H1 (cell line): ENCODE results near the gene KCNN4. TPM values are rescaled to one million over a fixed set of nuclear protein-coding genes. Genes with fewer than 3 reads are reported as not detected.

Experiments used
- CTCF ChIA-PET: fragments of 300-600 bp; sonication (Branson Sonifier 250); formaldehyde crosslinking; loops from one replicate; lab custom pipeline; 2021; ENCODE audit not compliant: partially characterized antibody; lab: Charles Lee
- POLR2A ChIA-PET: fragments of 300-600 bp; sonication (Branson Sonifier 250); formaldehyde crosslinking; loops from one replicate; lab custom pipeline; 2021; ENCODE audit warnings: inconsistent platforms; ENCODE audit not compliant: partially characterized antibody; lab: Charles Lee
- DNase-seq, 2 experiments: peaks; one replicate each; pipeline versions ENCODE4 v3.0.0 to v3.0.0-alpha.2; 2010 to 2022; ENCODE audit warnings: low spot score in 2 of 2, low read depth in 1 of 2, mixed read lengths in 1 of 2
- FAIRE-seq: peaks from 2 replicates; lab custom pipeline; 2011; peaks lifted over from hg19 to GRCh38; lab: Jason Lieb, UNC
- H2AFZ ChIP-seq: 2 replicates; pipeline ENCODE4 v1.8.1; 2012; ENCODE audit warnings: low read length, inconsistent platforms
- H2AK5ac ChIP-seq: 2 replicates; pipeline ENCODE4 v1.6.1; 2013; ENCODE audit warnings: low read depth, low read length
- H2BK120ac ChIP-seq: replicated peaks from 2 replicates; pipeline ENCODE3; 2013; ENCODE audit warnings: low read depth, low read length, inconsistent platforms
- H2BK12ac ChIP-seq: 2 replicates; pipeline ENCODE4 v1.6.1; 2013; ENCODE audit warnings: low read depth, low read length
- H2BK15ac ChIP-seq: 2 replicates; pipeline ENCODE4 v1.6.1; 2013; ENCODE audit warnings: low read length
- H2BK20ac ChIP-seq: 2 replicates; pipeline ENCODE4 v1.6.1; 2013; ENCODE audit warnings: low read length
- H2BK5ac ChIP-seq: 2 replicates; pipeline ENCODE4 v1.6.1; 2013; ENCODE audit warnings: low read depth, low read length
- H3K14ac ChIP-seq: 2 replicates; pipeline ENCODE4 v1.6.1; 2013; ENCODE audit warnings: inconsistent platforms; ENCODE audit not compliant: insufficient read length
- H3K18ac ChIP-seq: 2 replicates; pipeline ENCODE4 v1.6.1; 2013; ENCODE audit warnings: low read length; ENCODE audit errors: extremely low read depth
- H3K23ac ChIP-seq: 2 replicates; pipeline ENCODE4 v1.6.1; 2013; ENCODE audit warnings: inconsistent platforms; ENCODE audit not compliant: insufficient read length
- H3K23me2 ChIP-seq: 2 replicates; pipeline ENCODE4 v1.6.1; 2013; ENCODE audit warnings: low read depth, low read length
- H3K27ac ChIP-seq: 2 replicates; pipeline ENCODE4 v1.6.1; 2011; ENCODE audit warnings: low read depth, low read length, inconsistent platforms
- H3K27me3 ChIP-seq, 4 experiments: replicated peaks in 1 of 4; 1 replicate in 1 of 4; 2 replicates in 3 of 4; pipeline versions ENCODE4 v1.6.1 to v1.8.1; 2011 to 2013; ENCODE audit warnings: low read length in 3 of 4, mild to moderate bottlenecking in 3 of 4, inconsistent platforms in 2 of 4, mixed read lengths in 2 of 4, moderate library complexity in 1 of 4; ENCODE audit not compliant: control insufficient read depth in 3 of 4, insufficient read depth in 3 of 4; ENCODE audit errors: extremely low read depth in 1 of 4
- H3K36me3 ChIP-seq, 4 experiments: 2 replicates each; pipeline versions ENCODE4 v1.6.1 to v1.8.1; 2011 to 2013; ENCODE audit warnings: mild to moderate bottlenecking in 4 of 4, low read length in 3 of 4, moderate library complexity in 2 of 4, control low read depth in 1 of 4, inconsistent platforms in 1 of 4; ENCODE audit not compliant: insufficient read depth in 4 of 4, control insufficient read depth in 2 of 4
- H3K4ac ChIP-seq: replicated peaks from 2 replicates; pipeline ENCODE3; 2013; ENCODE audit warnings: low read length, low read depth, mixed read lengths, inconsistent platforms; ENCODE audit not compliant: insufficient read length
- H3K4me1 ChIP-seq, 4 experiments: replicated peaks in 1 of 4; 1 replicate in 1 of 4; 2 replicates in 3 of 4; pipeline versions ENCODE4 v1.6.1 to v1.8.1; 2011 to 2013; ENCODE audit warnings: low read length in 3 of 4, inconsistent platforms in 2 of 4, mixed read lengths in 1 of 4; ENCODE audit not compliant: insufficient read depth in 4 of 4, control insufficient read depth in 3 of 4
- H3K4me2 ChIP-seq, 2 experiments: 2 replicates each; pipeline versions ENCODE4 v1.6.1 to v1.8.1; 2011 to 2013; ENCODE audit warnings: low read depth in 2 of 2, low read length in 2 of 2, control low read depth in 1 of 2, inconsistent platforms in 1 of 2, mild to moderate bottlenecking in 1 of 2; ENCODE audit not compliant: insufficient read depth in 1 of 2
- H3K4me3 ChIP-seq, 4 experiments: fragments of 200-600, 300-600 bp in 1 of 4; sonication (generic), shearing (Covaris generic), sonication (Bioruptor Twin) in 1 of 4; 2 replicates each; pipeline versions ENCODE4 v1.5.1 to v1.8.1; 2011 to 2016; ENCODE audit warnings: low read length in 4 of 4, low read depth in 3 of 4, control low read depth in 2 of 4, inconsistent platforms in 2 of 4, mild to moderate bottlenecking in 2 of 4, mixed read lengths in 1 of 4, moderate library complexity in 1 of 4; ENCODE audit not compliant: insufficient read depth in 2 of 4; ENCODE audit errors: extremely low read depth in 1 of 4
- H3K56ac ChIP-seq: replicated peaks from 2 replicates; pipeline ENCODE3; 2013; ENCODE audit warnings: low read depth, mild to moderate bottlenecking, mixed read lengths, low read length, inconsistent platforms; ENCODE audit not compliant: insufficient read length
- H3K79me1 ChIP-seq: 2 replicates; pipeline ENCODE4 v1.6.1; 2013; ENCODE audit warnings: low read depth, low read length, control low read depth
- H3K79me2 ChIP-seq, 2 experiments: 2 replicates each; pipeline versions ENCODE4 v1.6.1 to v1.8.1; 2012 to 2013; ENCODE audit warnings: low read length in 2 of 2, mild to moderate bottlenecking in 2 of 2, inconsistent platforms in 1 of 2; ENCODE audit not compliant: insufficient read depth in 2 of 2, control insufficient read depth in 1 of 2
- H3K9ac ChIP-seq, 4 experiments: replicated peaks in 1 of 4; 1 replicate in 1 of 4; 2 replicates in 3 of 4; pipeline versions ENCODE4 v1.6.1 to v1.8.1; 2011 to 2013; ENCODE audit warnings: low read depth in 3 of 4, low read length in 3 of 4, control low read depth in 2 of 4, mild to moderate bottlenecking in 2 of 4, moderate library complexity in 2 of 4, inconsistent platforms in 1 of 4; ENCODE audit errors: extremely low read depth in 1 of 4
- H3K9me3 ChIP-seq, 2 experiments: 2 replicates each; pipeline versions ENCODE4 v1.6.1 to v1.8.1; 2012 to 2013; ENCODE audit warnings: mild to moderate bottlenecking in 2 of 2, moderate library complexity in 2 of 2, control low read depth in 1 of 2, inconsistent platforms in 1 of 2, low read depth in 1 of 2, low read length in 1 of 2, mixed read lengths in 1 of 2; ENCODE audit not compliant: insufficient read depth in 2 of 2
- H4K20me1 ChIP-seq, 2 experiments: replicated peaks in 1 of 2; 2 replicates each; pipeline versions ENCODE3 to v1.8.1; 2011 to 2013; ENCODE audit warnings: inconsistent platforms in 2 of 2, low read length in 2 of 2, mild to moderate bottlenecking in 1 of 2; ENCODE audit not compliant: insufficient read depth in 2 of 2, control insufficient read depth in 1 of 2
- H4K5ac ChIP-seq: 2 replicates; pipeline ENCODE4 v1.6.1; 2013; ENCODE audit warnings: low read length, low read depth, mixed read lengths, inconsistent platforms; ENCODE audit not compliant: insufficient read length
- H4K8ac ChIP-seq: 2 replicates; pipeline ENCODE4 v1.8.0; 2013; ENCODE audit warnings: mild to moderate bottlenecking, moderate library complexity, low read length, inconsistent platforms; ENCODE audit not compliant: insufficient read depth; ENCODE audit errors: extremely low read depth
- H4K91ac ChIP-seq: replicated peaks from 2 replicates; pipeline ENCODE3; 2013; ENCODE audit warnings: low read length, mixed read lengths, inconsistent platforms; ENCODE audit not compliant: insufficient read length
- ATF2 ChIP-seq: IDR thresholded peaks from 2 replicates; pipeline ENCODE4 v1.6.1; 2012; ENCODE audit warnings: low read length, inconsistent platforms
- BCL11A ChIP-seq, 2 experiments: IDR thresholded peaks; one replicate each; pipeline ENCODE4 v1.6.1; 2011; ENCODE audit warnings: low read depth in 2 of 2, low read length in 2 of 2, mild to moderate bottlenecking in 2 of 2
- EP300 ChIP-seq, 2 experiments: IDR thresholded peaks; 1 replicate in 1 of 2; 2 replicates in 1 of 2; pipeline ENCODE4 v1.6.1; 2011 to 2012; ENCODE audit warnings: low read depth in 2 of 2, low read length in 2 of 2, mild to moderate bottlenecking in 2 of 2, borderline replicate concordance in 1 of 2, inconsistent platforms in 1 of 2, moderate library complexity in 1 of 2
- EZH2 ChIP-seq: fragments of 200-600 bp; sonication (generic); IDR thresholded peaks from 2 replicates; pipeline ENCODE4 v1.7.1; 2012; ENCODE audit warnings: low read depth, mild to moderate bottlenecking, moderate library complexity, low read length, inconsistent platforms; ENCODE audit not compliant: severe bottlenecking
- GABPA ChIP-seq: IDR thresholded peaks from 2 replicates; pipeline ENCODE4 v1.6.1; 2011; ENCODE audit warnings: mild to moderate bottlenecking, low read length, moderate library complexity, borderline replicate concordance; ENCODE audit not compliant: insufficient read depth
- HDAC6 ChIP-seq: IDR thresholded peaks from one replicate; pipeline ENCODE4 v1.7.1; 2012; ENCODE audit warnings: low read depth, mild to moderate bottlenecking, inconsistent platforms, low read length, moderate library complexity
- MAFK ChIP-seq: IDR thresholded peaks from 2 replicates; pipeline ENCODE4 v1.6.1; 2012; ENCODE audit warnings: low read depth, mild to moderate bottlenecking, improper control_type of control experiment, low read length
- RAD21 ChIP-seq, 2 experiments: IDR thresholded peaks in 1 of 2; conservative IDR thresholded peaks in 1 of 2; 2 replicates each; pipeline ENCODE4 v1.6.1; 2011; ENCODE audit warnings: low read depth in 2 of 2, low read length in 2 of 2, improper control_type of control experiment in 1 of 2, inconsistent platforms in 1 of 2, mild to moderate bottlenecking in 1 of 2, moderate library complexity in 1 of 2
- RNF2 ChIP-seq: fragments of 200-900, 300-1000 bp; sonication (generic); IDR thresholded peaks from 2 replicates; pipeline ENCODE4 v1.7.1; 2016; ENCODE audit warnings: borderline replicate concordance, low read depth, mild to moderate bottlenecking, antibody characterized with exemption, low read length; ENCODE audit not compliant: poor library complexity, severe bottlenecking; ENCODE audit errors: missing control alignments
- USF2 ChIP-seq: IDR thresholded peaks from 2 replicates; pipeline ENCODE4 v1.6.1; 2011; ENCODE audit warnings: low read length, improper control_type of control experiment
- YY1 ChIP-seq: IDR thresholded peaks from 2 replicates; pipeline ENCODE4 v1.6.1; 2011; ENCODE audit warnings: low read depth, mild to moderate bottlenecking, low read length
- polyA plus RNA-seq, 7 experiments: library from polyadenylated mRNA; depleted of rRNA in 3 of 7; stranded (reverse) in 5 of 7; unstranded in 2 of 7; fragments of >200 nt in 5 of 7; fragments of 200-250 nt in 2 of 7; gene quantifications; 1 replicate in 5 of 7; 2 replicates in 1 of 7; 4 replicates in 1 of 7; pipeline versions ENCODE4 v1.2.1 to v1.2.3, GENCODE V29; 2011 to 2013; ENCODE audit warnings: missing spikeins in 2 of 7, mixed read lengths in 2 of 7
- total RNA-seq: library from RNA; stranded (reverse); fragmentation: NEBNext Ultra II Directional; extraction: Animal tissue kit (Norgen Biotek cat#: 25700); gene quantifications from 2 replicates; pipeline ENCODE4 v1.2.1, GENCODE V29; 2021

The KCNN4 gene
- total and polyA plus RNA-seq, 2 of the 8 experiments (the other 6 are each of a cell fraction or from before 2014, with no cell fraction given): 0.78 to 1.5 TPM

GRCh38 chr19:43807651-43808050, 26.9 kb upstream of the KCNN4 start:
- Histone ChIP-seq H4K5ac (no peak overlapping the region), H3K4me3 (no peak overlapping the region), H4K8ac (no peak overlapping the region), H2BK5ac (no peak overlapping the region), H3K36me3 (no peaks in the 10 kb centered on the region), H2BK12ac (no peak overlapping the region), H2BK120ac (no peak overlapping the region), H3K4me1 (no peaks in the 10 kb centered on the region; a peak in 1 of 7 replicates), H2BK15ac (no peak overlapping the region), H3K56ac (no peak overlapping the region), H3K79me1 (no peaks in the 10 kb centered on the region), H3K14ac (no peak overlapping the region), H3K4me2 (no peak overlapping the region), H2AK5ac (no peak overlapping the region), H3K79me2 (no peaks in the 10 kb centered on the region), H2AFZ (no peak overlapping the region), H3K27me3 (no peaks in the 10 kb centered on the region; a peak in 1 of 7 replicates), H2BK20ac (no peak overlapping the region), H3K27ac (no peak overlapping the region), H4K20me1 (no peaks in the 10 kb centered on the region), H3K18ac (no peak overlapping the region), H3K23me2 (no peaks in the 10 kb centered on the region), H3K23ac (no peak overlapping the region), H4K91ac (no peak overlapping the region), H3K9me3 (no peaks in the 10 kb centered on the region), H3K9ac (no peak overlapping the region), H3K4ac (no peak overlapping the region)
- DNase-seq (no peak), FAIRE-seq (no peak)
- CTCF ChIA-PET: interaction anchor here (1.3 to 7.5 kb wide), 3 partner anchors 23 to 62 kb away, joined by 5 to 67 read pairs (median 23); no protein-coding TSS in a partner anchor
- POLR2A ChIA-PET: no interaction called here
- no peak for TF ChIP-seq EZH2
- TF ChIP-seq GABPA: no peak
- no peak for TF ChIP-seq EP300 (IDR thresholded peaks at IDR 0.05; ENCODE audit: borderline replicate concordance in 1 of 2, low read depth in 2 of 2, low read length in 2 of 2)
- no peak for TF ChIP-seq MAFK
- TF ChIP-seq BCL11A (IDR thresholded peaks at IDR 0.05; ENCODE audit: low read depth in 2 of 2, low read length in 2 of 2): no peak
- TF ChIP-seq USF2: no peak
- TF ChIP-seq RAD21 (IDR thresholded peaks at IDR 0.05 in 1 of 2, conservative IDR thresholded peaks at IDR 0.05 in 1 of 2; ENCODE audit: low read depth in 2 of 2, low read length in 2 of 2): no peak
- TF ChIP-seq HDAC6: no peak
- no peak for TF ChIP-seq RNF2
- TF ChIP-seq YY1: no peak
- no peak for TF ChIP-seq ATF2
